Uterus (tissue), 4 donors: ENCODE results near the gene WWOX. TPM values are rescaled to one million over a fixed set of nuclear protein-coding genes. Genes with fewer than 3 reads are reported as not detected.

Source experiments
- DNase-seq, 2 donors: peaks; one replicate each; pipeline ENCODE4 v3.0.0-alpha.2; 2019 to 2020
- H3K27ac ChIP-seq, 2 donors: fragments of 200-600 bp; sonication (generic); 1 replicate in 1 of 2; 2 replicates in 1 of 2; pipeline ENCODE4 v1.5.1; 2016 to 2018
- H3K27me3 ChIP-seq, 2 donors: fragments of 200-600 bp; sonication (generic); one replicate each; pipeline ENCODE4 v1.5.1; 2018 to 2019; ENCODE audit warnings: control low read depth in 1 of 2
- H3K36me3 ChIP-seq, 2 donors: fragments of 200-600 bp; sonication (generic); one replicate each; pipeline ENCODE4 v1.5.1; 2019; ENCODE audit warnings: control low read depth in 1 of 2
- H3K4me1 ChIP-seq, 2 donors: fragments of 200-600 bp; sonication (generic); one replicate each; pipeline ENCODE4 v1.5.1; 2018 to 2019; ENCODE audit warnings: control low read depth in 1 of 2
- H3K4me3 ChIP-seq, 2 donors: fragments of 200-600 bp; sonication (generic); 1 replicate in 1 of 2; 2 replicates in 1 of 2; pipeline ENCODE4 v1.5.1; 2018 to 2019; ENCODE audit warnings: mild to moderate bottlenecking in 1 of 2
- H3K9me3 ChIP-seq, 2 donors: fragments of 200-600 bp; sonication (generic); one replicate each; pipeline ENCODE4 v1.5.1; 2019; ENCODE audit warnings: control low read depth in 1 of 2
- POLR2A ChIP-seq, 2 donors: fragments of 450-650 bp; IDR thresholded peaks; one replicate each; pipeline ENCODE4 v1.6.1; 2016; ENCODE audit warnings: antibody characterized with exemption in 2 of 2, mild to moderate bottlenecking in 1 of 2, moderate library complexity in 1 of 2
- intact Hi-C: fragments of 100-400 bp; cut with DNase I; formaldehyde crosslinking; loops from one replicate; pipeline ENCODE4 v1.15.1; 2023; ENCODE audit warnings: low total_unique reads
- total RNA-seq, 4 donors: library from RNA; depleted of rRNA in 3 of 4; stranded (reverse); fragments of >200 nt in 3 of 4; gene quantifications; one replicate each; pipeline versions ENCODE4 v1.1.0 to v1.2.4, GENCODE V29; 2014 to 2023
- TF ChIP-seq, protein P1 (sequence below), 4 experiments: fragments of 200-600 bp in 2 of 4; fragments of 450-650 bp in 2 of 4; sonication (generic) in 2 of 4; IDR thresholded peaks; one replicate each; pipeline ENCODE4 v1.5.1; 2016 to 2019; ENCODE audit warnings: antibody characterized with exemption in 4 of 4, mild to moderate bottlenecking in 2 of 4, moderate library complexity in 1 of 4
- donor health status: DM: yes; HTN: yes; CAD: no.

The WWOX gene
- total RNA-seq, 4 donors from 2014 or later: 34.1 to 99.9 (median 55.8) TPM

DNA sequence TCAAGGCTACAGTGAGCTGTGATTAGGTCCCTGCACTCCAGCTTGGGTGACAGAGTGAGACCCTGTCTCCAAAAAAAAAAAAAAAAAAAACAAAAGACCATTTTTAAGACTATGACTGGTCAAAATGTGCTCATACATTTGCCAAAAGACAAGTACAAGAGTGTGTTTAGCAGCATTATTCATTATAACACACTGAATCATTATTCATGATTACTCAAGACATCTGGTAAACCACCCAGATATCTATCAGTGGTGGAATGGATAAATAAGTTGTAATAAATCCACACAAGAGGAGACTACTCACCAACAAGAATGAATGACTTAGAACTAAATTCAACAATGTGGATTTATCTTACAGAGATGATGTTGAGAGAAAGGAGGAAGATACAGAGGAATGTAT lies 784.8 kb downstream of the WWOX start:
- DNase-seq: no peak
- no peak overlapping the region for H3K4me3 ChIP-seq
- intact Hi-C loops: no loop called here
- no peaks in the 10 kb centered on the region for H3K9me3 ChIP-seq
- TF ChIP-seq POLR2A (IDR thresholded peaks at IDR 0.05): no peak
- TF ChIP-seq, protein P1, sequence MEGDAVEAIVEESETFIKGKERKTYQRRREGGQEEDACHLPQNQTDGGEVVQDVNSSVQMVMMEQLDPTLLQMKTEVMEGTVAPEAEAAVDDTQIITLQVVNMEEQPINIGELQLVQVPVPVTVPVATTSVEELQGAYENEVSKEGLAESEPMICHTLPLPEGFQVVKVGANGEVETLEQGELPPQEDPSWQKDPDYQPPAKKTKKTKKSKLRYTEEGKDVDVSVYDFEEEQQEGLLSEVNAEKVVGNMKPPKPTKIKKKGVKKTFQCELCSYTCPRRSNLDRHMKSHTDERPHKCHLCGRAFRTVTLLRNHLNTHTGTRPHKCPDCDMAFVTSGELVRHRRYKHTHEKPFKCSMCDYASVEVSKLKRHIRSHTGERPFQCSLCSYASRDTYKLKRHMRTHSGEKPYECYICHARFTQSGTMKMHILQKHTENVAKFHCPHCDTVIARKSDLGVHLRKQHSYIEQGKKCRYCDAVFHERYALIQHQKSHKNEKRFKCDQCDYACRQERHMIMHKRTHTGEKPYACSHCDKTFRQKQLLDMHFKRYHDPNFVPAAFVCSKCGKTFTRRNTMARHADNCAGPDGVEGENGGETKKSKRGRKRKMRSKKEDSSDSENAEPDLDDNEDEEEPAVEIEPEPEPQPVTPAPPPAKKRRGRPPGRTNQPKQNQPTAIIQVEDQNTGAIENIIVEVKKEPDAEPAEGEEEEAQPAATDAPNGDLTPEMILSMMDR (IDR thresholded peaks at IDR 0.05): no peak
- no peak overlapping the region for H3K27ac ChIP-seq
- no peaks in the 10 kb centered on the region for H3K36me3 ChIP-seq
- no peaks in the 10 kb centered on the region for H3K27me3 ChIP-seq
- no peaks in the 10 kb centered on the region for H3K4me1 ChIP-seq

DNA sequence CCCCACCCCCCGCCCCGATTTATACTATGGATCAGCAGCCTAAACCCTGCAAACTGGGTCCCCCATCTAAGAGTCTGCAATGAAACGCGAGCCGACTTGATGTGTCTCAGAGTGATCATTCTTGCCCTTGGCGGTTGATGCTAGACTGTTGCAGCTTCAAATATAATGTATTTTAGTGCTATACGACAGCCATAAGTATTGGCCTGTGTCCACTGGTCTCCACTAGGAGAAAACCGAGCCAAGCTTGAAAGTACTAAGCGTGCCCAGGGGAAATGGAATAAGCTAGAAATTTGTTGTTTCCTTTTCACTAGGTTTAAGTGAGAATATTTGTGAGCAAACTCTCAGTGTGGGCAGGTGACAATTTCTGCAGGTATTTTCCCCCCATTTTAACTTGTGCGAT lies 789.9 kb downstream of the WWOX start:
- H3K27me3 ChIP-seq: no peaks in the 10 kb centered on the region
- H3K36me3 ChIP-seq: no peaks in the 10 kb centered on the region
- no peaks in the 10 kb centered on the region for H3K4me1 ChIP-seq
- H3K27ac ChIP-seq: no peak overlapping the region
- no peaks in the 10 kb centered on the region for H3K9me3 ChIP-seq
- TF ChIP-seq POLR2A (IDR thresholded peaks at IDR 0.05): no peak
- TF ChIP-seq, protein P1 (IDR thresholded peaks at IDR 0.05): no peak
- intact Hi-C loops: no loop called here
- no peak overlapping the region for H3K4me3 ChIP-seq
- no peak for DNase-seq

DNA sequence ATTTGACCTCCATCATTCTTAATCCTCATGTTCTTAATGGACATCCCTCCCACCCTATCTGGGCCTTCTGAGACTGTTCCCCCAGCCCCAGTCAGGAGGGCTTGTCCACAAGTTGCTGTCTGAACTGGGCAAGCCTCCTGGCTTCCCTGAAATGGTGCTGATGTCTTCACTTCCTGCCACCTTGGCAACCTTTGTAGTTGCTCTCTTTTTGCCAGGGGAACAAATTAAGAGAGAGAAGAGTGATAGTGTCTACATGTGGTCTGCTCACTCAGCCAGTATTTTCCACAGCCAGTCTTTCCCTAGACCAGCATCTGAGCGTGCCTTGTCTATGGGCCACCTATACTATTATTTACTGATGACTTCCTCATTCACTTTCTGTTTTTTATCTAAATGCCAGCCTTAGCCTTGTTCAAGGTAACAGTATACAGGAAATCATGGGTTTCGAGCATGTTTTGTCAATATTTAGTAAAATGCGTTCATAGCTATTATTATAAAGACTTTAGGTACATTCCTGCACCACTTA lies 791.0 kb downstream of the WWOX start:
- H3K27ac ChIP-seq: no peak overlapping the region
- H3K36me3 ChIP-seq: no peaks in the 10 kb centered on the region
- no peaks in the 10 kb centered on the region for H3K27me3 ChIP-seq
- TF ChIP-seq POLR2A (IDR thresholded peaks at IDR 0.05): no peak
- TF ChIP-seq, protein P1 (IDR thresholded peaks at IDR 0.05): no peak
- no peak for DNase-seq
- H3K4me1 ChIP-seq: no peaks in the 10 kb centered on the region
- no peaks in the 10 kb centered on the region for H3K9me3 ChIP-seq
- intact Hi-C loops: no loop called here
- H3K4me3 ChIP-seq: no peak overlapping the region

DNA sequence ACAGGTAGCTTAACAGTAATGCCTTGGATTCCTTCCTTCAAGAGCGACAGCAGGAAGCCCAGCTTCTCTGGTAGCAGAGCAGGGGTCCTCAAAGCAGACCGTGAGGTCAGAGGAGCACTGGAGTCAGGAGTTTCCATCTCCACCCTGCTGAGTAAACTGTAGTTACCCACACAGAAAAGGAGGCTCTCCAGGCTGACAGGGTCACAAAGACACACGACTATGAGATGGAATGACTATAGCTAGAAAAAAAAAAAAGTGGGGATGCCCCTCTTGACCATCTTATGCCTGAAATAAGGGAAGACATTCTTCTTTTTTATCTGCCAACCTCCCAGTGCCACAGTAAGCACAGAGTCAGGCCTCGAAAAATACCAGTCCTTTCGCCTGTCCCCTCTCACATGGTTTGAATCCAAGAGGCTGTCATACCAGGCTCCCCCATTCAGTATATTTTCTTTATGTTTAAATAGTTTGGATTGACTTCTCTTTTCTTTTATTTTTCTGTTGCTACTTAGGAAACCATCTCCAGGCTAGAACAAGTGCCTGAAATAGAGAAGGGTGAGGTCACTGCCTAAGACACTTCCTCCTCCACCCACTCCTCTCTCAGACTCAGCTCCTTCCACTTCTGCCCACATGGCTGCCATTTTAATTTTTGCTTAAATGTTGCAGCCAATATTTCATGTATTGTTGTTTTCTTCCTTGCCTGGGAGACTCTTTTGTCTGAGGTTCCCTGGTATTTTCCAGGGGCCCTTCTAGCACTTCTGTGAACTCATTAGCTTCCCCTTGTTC lies 793.7 kb downstream of the WWOX start:
- no peaks in the 10 kb centered on the region for H3K4me1 ChIP-seq
- H3K27ac ChIP-seq: no peak overlapping the region
- no peak for DNase-seq
- no peaks in the 10 kb centered on the region for H3K9me3 ChIP-seq
- no peak overlapping the region for H3K4me3 ChIP-seq
- TF ChIP-seq, protein P1 (IDR thresholded peaks at IDR 0.05): no peak
- no peak for TF ChIP-seq POLR2A (IDR thresholded peaks at IDR 0.05)
- intact Hi-C loops: no loop called here
- H3K27me3 ChIP-seq: no peaks in the 10 kb centered on the region
- no peaks in the 10 kb centered on the region for H3K36me3 ChIP-seq

DNA sequence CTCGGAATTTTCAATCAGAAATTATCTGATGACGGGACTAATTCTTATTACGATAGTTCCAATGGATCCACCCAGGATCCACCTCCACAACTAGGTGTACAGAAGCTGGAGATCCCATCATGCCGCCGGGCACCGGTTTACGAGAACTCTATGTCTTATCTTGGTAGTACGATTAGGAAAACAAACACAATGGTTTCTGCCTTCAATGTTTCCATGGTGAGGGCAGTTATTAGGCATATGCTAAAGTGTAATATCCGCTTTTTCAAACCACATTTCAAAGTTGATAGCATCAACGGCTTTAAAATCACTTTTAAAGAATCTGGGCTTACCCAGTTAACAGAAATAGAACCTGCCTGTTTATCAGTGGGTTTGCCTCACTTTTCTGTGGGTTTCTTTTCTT lies 795.4 kb downstream of the WWOX start:
- H3K4me3 ChIP-seq: no peak overlapping the region
- no peaks in the 10 kb centered on the region for H3K4me1 ChIP-seq
- H3K36me3 ChIP-seq: no peaks in the 10 kb centered on the region
- intact Hi-C loops: no loop called here
- no peaks in the 10 kb centered on the region for H3K27me3 ChIP-seq
- TF ChIP-seq, protein P1 (IDR thresholded peaks at IDR 0.05): no peak
- TF ChIP-seq POLR2A (IDR thresholded peaks at IDR 0.05): no peak
- H3K27ac ChIP-seq: no peak overlapping the region
- no peaks in the 10 kb centered on the region for H3K9me3 ChIP-seq
- no peak for DNase-seq
